Ishikawa (cell line): ENCODE results near the gene SRGAP1.

Experiments
- EGR1 ChIP-seq: IDR thresholded peaks from 2 replicates; pipeline ENCODE4 v1.6.1; 2012
- EP300 ChIP-seq: IDR thresholded peaks from 2 replicates; pipeline ENCODE4 v1.6.1; 2012; ENCODE audit warnings: borderline replicate concordance
- RAD21 ChIP-seq: IDR thresholded peaks from 2 replicates; pipeline ENCODE4 v1.6.1; 2012; ENCODE audit warnings: low read depth
- REST ChIP-seq: IDR thresholded peaks from 2 replicates; pipeline ENCODE4 v1.6.1; 2012; ENCODE audit warnings: low read depth, mild to moderate bottlenecking
- TAF1 ChIP-seq: IDR thresholded peaks from 2 replicates; pipeline ENCODE4 v1.6.1; 2012; ENCODE audit warnings: low read depth, mild to moderate bottlenecking
- TCF12 ChIP-seq: IDR thresholded peaks from 2 replicates; pipeline ENCODE4 v1.6.1; 2012; ENCODE audit warnings: low read depth
- TF ChIP-seq, protein P1 (sequence below): IDR thresholded peaks from 2 replicates; pipeline ENCODE4 v1.6.1; 2012

GRCh38 chr12:63814146-63814772 is 30.2 kb upstream of the SRGAP1 start:
- no peak for TF ChIP-seq REST
- TF ChIP-seq RAD21: no peak
- no peak for TF ChIP-seq EP300
- TF ChIP-seq TCF12: no peak
- no peak for TF ChIP-seq EGR1
- TF ChIP-seq TAF1: no peak
- TF ChIP-seq, protein P1, sequence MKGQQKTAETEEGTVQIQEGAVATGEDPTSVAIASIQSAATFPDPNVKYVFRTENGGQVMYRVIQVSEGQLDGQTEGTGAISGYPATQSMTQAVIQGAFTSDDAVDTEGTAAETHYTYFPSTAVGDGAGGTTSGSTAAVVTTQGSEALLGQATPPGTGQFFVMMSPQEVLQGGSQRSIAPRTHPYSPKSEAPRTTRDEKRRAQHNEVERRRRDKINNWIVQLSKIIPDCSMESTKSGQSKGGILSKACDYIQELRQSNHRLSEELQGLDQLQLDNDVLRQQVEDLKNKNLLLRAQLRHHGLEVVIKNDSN: no peak
